Brain microvascular endothelial cell (primary cell): Measurements from ENCODE around the gene QSOX1.

ENCODE experiments used
- DNase-seq: peaks from one replicate; pipeline ENCODE4 v3.0.0-alpha.2; 2020
- H3K27ac ChIP-seq: fragments of 250-450 bp; sonication (Bioruptor Pico); 2 replicates; pipeline ENCODE4 v1.5.1; 2020; ENCODE audit warnings: mild to moderate bottlenecking, moderate library complexity
- H3K27me3 ChIP-seq: fragments of 250-450 bp; sonication (Bioruptor Pico); replicated peaks from 2 replicates; pipeline ENCODE4 v1.5.1; 2020; ENCODE audit warnings: mild to moderate bottlenecking
- H3K36me3 ChIP-seq: fragments of 250-450 bp; sonication (Bioruptor Pico); replicated peaks from 2 replicates; pipeline ENCODE4 v1.5.1; 2020; ENCODE audit warnings: mild to moderate bottlenecking
- H3K4me3 ChIP-seq: 2 replicates; pipeline ENCODE4 v1.5.1; 2011; ENCODE audit warnings: low read depth, mild to moderate bottlenecking, control low read depth, low read length, moderate library complexity
- in situ Hi-C: cut with HindIII; loops from 2 replicates; pipeline ENCODE4 v1.10.0; 2017; ENCODE audit warnings: low sequenced_read_pairs, low pct_ligation_motif_present
- TF ChIP-seq, protein P1 (sequence below): IDR thresholded peaks from 2 replicates; pipeline ENCODE4 v1.5.1; 2011; ENCODE audit warnings: low read depth, mild to moderate bottlenecking, moderate library complexity, low read length, control low read depth, inconsistent platforms; ENCODE audit errors: missing control alignments

QSOX1 gene

DNA sequence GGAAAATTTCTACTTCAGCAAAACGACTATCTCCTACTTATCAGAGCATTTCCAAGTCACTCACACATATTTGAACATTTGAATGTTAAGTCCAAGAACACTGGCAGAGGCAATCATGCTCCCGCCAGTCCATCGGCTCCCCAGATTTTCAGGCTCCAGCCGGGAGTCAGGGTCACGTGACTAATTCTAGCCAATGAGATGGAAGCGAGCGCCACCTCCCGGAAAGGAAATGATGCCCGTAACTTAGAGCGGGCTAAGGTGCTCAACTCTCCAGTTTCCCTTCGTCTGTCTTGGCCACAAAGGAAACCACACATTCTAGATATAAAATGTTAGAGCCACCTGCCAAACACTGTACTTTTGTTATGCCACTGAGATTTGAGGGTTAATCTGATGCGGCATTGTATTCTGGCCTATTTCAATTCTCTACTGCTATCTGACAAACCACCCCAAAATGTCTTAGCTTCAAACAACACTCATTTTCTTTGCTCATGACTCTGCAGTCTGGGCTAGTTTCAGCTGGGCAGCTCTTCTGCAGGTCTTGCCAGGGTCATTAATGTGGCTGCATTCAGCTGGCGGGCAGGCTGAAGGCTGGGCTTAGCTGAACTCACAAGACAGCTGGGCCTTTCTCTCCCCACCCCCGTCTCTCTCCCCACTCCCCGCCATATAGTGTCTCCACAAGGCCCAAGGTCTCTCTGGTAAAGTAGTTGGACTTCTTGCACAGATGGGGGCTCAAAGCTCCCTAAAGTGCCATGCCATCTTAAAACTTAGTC lies 58.9 kb downstream of the QSOX1 start:
- no peak overlapping the region for H3K27ac ChIP-seq
- DNase-seq, result no peak
- in situ Hi-C loops, result no loop called here
- H3K36me3 ChIP-seq, result no peaks in the 10 kb centered on the region
- TF ChIP-seq, protein P1, sequence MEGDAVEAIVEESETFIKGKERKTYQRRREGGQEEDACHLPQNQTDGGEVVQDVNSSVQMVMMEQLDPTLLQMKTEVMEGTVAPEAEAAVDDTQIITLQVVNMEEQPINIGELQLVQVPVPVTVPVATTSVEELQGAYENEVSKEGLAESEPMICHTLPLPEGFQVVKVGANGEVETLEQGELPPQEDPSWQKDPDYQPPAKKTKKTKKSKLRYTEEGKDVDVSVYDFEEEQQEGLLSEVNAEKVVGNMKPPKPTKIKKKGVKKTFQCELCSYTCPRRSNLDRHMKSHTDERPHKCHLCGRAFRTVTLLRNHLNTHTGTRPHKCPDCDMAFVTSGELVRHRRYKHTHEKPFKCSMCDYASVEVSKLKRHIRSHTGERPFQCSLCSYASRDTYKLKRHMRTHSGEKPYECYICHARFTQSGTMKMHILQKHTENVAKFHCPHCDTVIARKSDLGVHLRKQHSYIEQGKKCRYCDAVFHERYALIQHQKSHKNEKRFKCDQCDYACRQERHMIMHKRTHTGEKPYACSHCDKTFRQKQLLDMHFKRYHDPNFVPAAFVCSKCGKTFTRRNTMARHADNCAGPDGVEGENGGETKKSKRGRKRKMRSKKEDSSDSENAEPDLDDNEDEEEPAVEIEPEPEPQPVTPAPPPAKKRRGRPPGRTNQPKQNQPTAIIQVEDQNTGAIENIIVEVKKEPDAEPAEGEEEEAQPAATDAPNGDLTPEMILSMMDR, result no peak
- no peak overlapping the region for H3K4me3 ChIP-seq
- no peaks in the 10 kb centered on the region for H3K27me3 ChIP-seq

DNA sequence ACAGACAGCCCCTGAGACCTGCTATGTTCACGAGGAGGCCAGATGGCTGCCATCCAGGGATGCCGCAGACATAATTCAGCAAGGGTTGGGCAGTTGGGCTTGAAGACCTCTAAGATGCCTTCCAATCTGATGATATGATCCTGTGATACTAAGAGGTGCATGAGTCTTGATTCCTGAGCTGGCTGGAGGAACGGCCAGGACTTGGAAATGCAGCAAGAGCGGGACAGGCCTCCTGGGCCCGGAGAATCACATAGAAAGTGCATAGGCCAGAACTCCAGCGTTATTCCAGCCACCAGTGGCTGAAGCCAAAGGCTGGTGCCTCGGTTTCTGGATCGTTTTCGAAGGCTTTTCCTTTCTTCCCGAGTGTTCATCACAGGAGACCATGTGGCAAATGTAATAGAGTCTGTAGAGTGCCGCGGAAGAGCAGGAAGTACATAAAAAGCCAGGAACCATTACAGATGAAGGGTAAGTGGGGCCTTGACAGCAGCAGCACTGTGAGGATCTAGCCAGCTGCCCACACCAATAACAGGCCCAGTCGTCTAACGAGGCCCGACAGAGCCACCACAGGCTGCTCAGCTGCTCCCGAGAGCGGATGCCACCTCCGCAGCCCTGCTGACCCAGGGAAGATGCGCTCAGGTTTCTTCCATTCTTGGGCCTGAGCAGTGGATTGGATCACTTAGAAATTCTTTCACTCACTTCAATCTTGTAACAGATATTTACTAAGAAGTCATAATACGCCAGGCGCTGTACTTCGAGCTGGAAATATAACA lies 61.4 kb downstream of the QSOX1 start:
- H3K27me3 ChIP-seq, result no peaks in the 10 kb centered on the region
- H3K27ac ChIP-seq, result no peak overlapping the region
- no peak overlapping the region for H3K4me3 ChIP-seq
- H3K36me3 ChIP-seq, result no peaks in the 10 kb centered on the region
- no peak for DNase-seq
- TF ChIP-seq, protein P1, result no peak
- in situ Hi-C loops, result no loop called here

DNA sequence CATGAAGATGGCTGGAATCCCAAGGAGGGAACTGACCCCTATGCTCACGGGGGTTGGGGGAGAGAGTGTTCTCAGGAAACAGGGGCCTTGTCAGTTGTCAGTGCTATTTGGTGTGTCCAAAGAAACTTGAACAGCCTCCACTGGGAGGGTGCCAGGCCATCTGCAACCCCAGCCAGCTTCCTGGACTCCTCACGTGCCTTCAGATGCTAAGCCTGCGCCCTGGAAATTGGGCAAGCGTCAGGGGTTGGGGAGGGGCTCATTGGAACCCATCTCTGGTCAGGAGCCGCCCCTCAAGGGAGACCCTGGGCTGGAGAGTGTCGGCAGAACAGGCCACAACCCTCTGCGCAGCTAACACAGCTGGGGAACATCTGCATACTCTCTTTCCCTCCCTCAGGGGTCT lies 62.3 kb downstream of the QSOX1 start:
- no peaks in the 10 kb centered on the region for H3K27me3 ChIP-seq
- no peaks in the 10 kb centered on the region for H3K36me3 ChIP-seq
- TF ChIP-seq, protein P1, result no peak
- DNase-seq, result no peak
- H3K27ac ChIP-seq, result no peak overlapping the region
- H3K4me3 ChIP-seq, result no peak overlapping the region
- in situ Hi-C loops, result no loop called here

DNA sequence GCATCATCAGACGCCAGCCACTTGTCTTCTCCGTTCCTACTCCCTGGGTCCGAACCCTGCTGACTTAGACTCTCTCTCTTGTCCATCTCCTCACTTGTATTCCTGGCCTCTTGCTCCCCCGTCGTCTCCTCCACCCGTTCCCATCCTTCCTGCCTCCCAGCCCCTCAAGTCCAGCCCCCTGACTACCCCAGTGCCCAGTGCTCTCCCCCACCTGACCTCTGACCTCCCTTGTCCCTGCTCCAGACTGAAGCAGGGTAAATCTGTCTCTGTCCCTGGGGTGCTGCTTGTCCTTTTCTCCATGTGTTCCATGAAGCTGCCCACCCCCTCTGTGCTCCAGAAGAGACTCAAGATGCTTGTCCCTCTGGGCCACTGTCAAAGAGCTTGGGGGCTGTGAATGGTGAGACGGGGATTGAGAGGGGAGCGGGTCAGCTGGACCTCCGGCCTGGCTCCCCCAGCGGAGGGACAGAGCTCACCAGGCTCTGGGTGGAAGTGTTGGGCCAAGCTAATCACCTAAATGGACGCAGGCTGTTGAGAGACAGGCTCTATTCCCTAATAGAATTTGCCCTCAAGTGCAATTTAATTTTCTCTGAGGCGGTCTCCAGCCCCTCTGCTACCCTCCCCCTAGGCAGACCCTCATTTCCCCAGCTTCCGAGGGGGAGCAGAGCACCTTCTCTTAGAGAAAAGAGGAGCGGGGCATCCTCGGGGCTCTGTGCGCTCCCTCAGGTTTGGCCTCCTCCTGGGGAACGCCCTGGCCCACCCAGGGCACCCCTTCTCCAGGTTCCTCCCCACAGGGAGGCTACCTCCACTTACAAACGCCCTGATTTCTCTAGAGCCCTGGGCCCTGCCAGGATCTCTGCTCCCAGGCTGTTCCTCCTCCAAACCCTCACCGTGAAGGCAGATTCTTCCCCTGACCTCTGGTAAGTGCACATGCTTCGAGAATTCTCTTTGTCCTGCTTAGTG lies 64.4 kb downstream of the QSOX1 start:
- no peak overlapping the region for H3K27ac ChIP-seq
- no peak overlapping the region for H3K4me3 ChIP-seq
- TF ChIP-seq, protein P1, result no peak
- H3K27me3 ChIP-seq, result peaks cover 6% of the 10 kb centered on the region
- in situ Hi-C loops, result no loop called here
- no peaks in the 10 kb centered on the region for H3K36me3 ChIP-seq
- no peak for DNase-seq

DNA sequence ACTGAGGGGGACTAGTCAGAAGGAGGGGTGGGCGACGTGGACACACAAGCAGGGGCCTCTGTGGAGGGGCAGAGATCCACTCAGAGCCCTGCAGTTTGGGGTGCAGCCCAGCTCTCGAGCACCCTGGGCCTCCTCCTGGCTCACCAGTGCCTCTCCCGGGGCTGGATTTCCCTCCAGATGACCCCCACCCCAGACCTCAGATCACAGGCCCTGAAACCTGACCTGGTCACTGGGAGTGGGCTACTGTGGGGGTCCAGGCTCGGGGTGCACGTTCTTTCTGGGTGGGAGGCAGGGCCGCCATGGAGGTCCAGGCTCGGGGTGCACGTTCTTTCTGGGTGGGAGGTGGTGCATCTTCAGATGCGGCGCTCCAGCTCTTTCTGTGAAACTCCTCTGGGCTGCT lies 65.1 kb downstream of the QSOX1 start:
- Histone ChIP-seq H3K27ac (no peak overlapping the region), H3K36me3 (no peaks in the 10 kb centered on the region), H3K27me3 (peaks cover 12% of the 10 kb centered on the region), H3K4me3 (no peak overlapping the region)
- DNase-seq, result no peak
- in situ Hi-C loops, result no loop called here
- TF ChIP-seq, protein P1, result no peak
